ENCODE measurements around the gene NAA40.

Gene NAA40

GRCh38 chr11:63938479-63939396 is at the start of gene NAA40:
Gene NAA40 (plus strand): TSS chr11:63939002. CDS start chr11:63939097, 95 bp downstream.
- DNase-seq: peak; percentile 96

GRCh38 chr11:63889344-63889743 is 49.5 kb upstream of the NAA40 start:
- no peak for DNase-seq

GRCh38 chr11:63890368-63890767 is 48.4 kb upstream of the NAA40 start:
- no peak for DNase-seq

GRCh38 chr11:63892228-63892627 is 46.6 kb upstream of the NAA40 start:
- peak; percentile 22 for DNase-seq

GRCh38 chr11:63893355-63893754 is 45.4 kb upstream of the NAA40 start:
- no peak for DNase-seq

- no peak for DNase-seq
Observed at GRCh38 chr11:63896071-63896470, 42.7 kb upstream of the NAA40 start.

GRCh38 chr11:63897459-63898146 is 41.2 kb upstream of the NAA40 start:
- DNase-seq: no peak

- DNase-seq: no peak
Observed at GRCh38 chr11:63901660-63902059, 37.1 kb upstream of the NAA40 start.

GRCh38 chr11:63903884-63904283 is 34.9 kb upstream of the NAA40 start:
- no peak for DNase-seq

- DNase-seq: no peak
Observed at GRCh38 chr11:63904743-63905142, 34.1 kb upstream of the NAA40 start.

GRCh38 chr11:63905179-63905578 is 33.6 kb upstream of the NAA40 start:
- DNase-seq: peak; percentile 18

GRCh38 chr11:63906087-63906486 is 32.7 kb upstream of the NAA40 start:
- DNase-seq: no peak

- DNase-seq: peak; percentile 19
Observed at GRCh38 chr11:63906585-63906984, 32.2 kb upstream of the NAA40 start.

GRCh38 chr11:63907063-63907462 is 31.7 kb upstream of the NAA40 start:
- DNase-seq: no peak

- no peak for DNase-seq
Observed at GRCh38 chr11:63907808-63908530, 30.8 kb upstream of the NAA40 start.

- DNase-seq: no peak
Observed at GRCh38 chr11:63908631-63909401, 30.0 kb upstream of the NAA40 start.

- no peak for DNase-seq
Observed at GRCh38 chr11:63909591-63910506, 29.0 kb upstream of the NAA40 start.

- DNase-seq: no peak
Observed at GRCh38 chr11:63910675-63911074, 28.1 kb upstream of the NAA40 start.

GRCh38 chr11:63911440-63911839 is 27.4 kb upstream of the NAA40 start:
- DNase-seq: no peak

GRCh38 chr11:63911876-63912275 is 26.9 kb upstream of the NAA40 start:
- DNase-seq: no peak

GRCh38 chr11:63912678-63913077 is 26.1 kb upstream of the NAA40 start:
- no peak for DNase-seq

Data from fibroblast of skin of right biceps (primary cell).